ENCODE results near the gene IL34. TPM values are rescaled to one million over a fixed set of nuclear protein-coding genes. Genes with fewer than 3 reads are reported as not detected.
A peak's percentile ranks its signal among the peaks of the same experiment; 100 is the strongest.

Gene IL34
- 1 to 10 TPM in 3 of 4 donors, not detected in 1; 3.3 to 9.4 (median 9.0) TPM for total RNA-seq

DNA sequence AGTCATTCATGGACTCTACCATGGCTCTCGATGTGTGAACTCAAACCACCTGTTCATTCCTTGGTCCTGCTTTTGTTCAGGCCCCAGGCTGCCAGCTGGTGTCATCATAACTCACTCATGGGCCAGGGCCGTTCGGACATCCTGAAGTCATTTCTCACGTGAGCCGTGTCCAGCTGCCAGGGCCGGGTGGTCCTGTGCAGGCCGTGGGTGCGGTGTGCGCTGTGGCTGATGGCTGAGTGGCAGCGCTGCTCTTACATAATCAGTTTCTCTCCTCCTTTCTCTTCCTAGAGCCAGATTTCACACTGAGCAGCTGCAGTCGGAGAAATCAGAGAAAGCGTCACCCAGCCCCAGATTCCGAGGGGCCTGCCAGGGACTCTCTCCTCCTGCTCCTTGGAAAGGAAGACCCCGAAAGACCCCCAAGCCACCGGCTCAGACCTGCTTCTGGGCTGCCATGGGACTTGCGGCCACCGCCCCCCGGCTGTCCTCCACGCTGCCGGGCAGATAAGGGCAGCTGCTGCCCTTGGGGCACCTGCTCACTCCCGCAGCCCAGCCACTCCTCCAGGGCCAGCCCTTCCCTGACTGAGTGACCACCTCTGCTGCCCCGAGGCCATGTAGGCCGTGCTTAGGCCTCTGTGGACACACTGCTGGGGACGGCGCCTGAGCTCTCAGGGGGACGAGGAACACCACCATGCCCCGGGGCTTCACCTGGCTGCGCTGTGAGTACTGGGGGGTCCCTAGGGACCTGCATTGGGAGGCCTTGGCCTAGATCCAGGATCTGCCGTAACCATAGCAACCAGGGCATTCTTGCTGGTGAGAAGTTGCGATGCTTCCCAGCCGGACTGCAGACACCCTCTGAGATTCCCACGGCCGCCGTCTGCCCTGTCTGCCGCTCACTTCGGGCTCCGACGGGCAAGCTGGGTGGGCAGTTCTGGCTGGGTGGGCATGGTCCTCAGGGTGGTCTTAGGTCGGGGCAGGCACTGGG is at the start of gene IL34:
IL34 (plus strand) TSS at position 300 of the 982 bp plus-strand sequence; CDS start at position 689, 389 bp downstream.
- peak; percentile 28 to 36 for DNase-seq
- H3K4me3 ChIP-seq: no peak within 1 kb of the TSS
- H3K4me1 ChIP-seq: no peaks in the 10 kb centered on the region

DNA sequence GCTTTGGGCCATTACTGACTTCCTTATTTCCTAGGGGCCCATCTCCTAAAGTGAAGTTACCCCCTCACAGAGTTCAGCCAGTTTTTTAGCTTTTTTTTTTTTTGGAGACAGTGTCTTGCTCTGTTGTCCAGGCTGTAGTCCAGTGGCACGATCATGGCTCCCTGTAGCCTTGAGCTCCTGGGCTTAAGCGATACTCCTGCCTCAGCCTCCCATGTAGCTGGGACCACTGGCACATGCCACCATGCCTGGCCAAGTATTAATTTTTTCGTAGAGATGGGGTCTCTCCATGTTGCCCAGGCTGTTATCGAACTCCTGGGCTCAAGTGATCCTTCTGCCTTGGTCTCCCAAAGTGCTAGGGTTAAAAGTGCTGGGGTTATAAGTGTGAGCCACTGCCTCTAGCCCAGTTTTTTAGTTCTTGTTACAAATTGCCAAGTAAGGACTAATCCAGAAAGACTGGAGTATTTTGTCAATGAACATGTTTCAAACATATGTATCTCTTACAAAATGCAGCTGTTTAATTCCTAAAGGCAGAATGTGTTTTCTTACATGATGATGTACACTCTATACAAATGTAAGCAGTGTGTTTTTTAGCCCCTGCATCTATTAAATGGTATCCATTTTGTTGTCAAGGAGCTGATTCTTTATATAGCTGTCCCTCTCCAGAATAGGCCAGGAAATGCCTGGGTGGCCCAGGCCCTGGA is 49.1 kb upstream of the IL34 start:
- Histone ChIP-seq H3K4me3 (no peak overlapping the region), H3K27me3 (no peaks in the 10 kb centered on the region), H3K4me1 (no peaks in the 10 kb centered on the region), H3K9me3 (no peaks in the 10 kb centered on the region), H3K36me3 (no peaks in the 10 kb centered on the region), H3K27ac (no peak overlapping the region)
- intact Hi-C loops (cut with DNase I; ENCODE audit: low total_unique reads): no loop called here
- DNase-seq: no peak
- no peak for TF ChIP-seq POLR2A (IDR thresholded peaks at IDR 0.05)
- TF ChIP-seq, protein P1, sequence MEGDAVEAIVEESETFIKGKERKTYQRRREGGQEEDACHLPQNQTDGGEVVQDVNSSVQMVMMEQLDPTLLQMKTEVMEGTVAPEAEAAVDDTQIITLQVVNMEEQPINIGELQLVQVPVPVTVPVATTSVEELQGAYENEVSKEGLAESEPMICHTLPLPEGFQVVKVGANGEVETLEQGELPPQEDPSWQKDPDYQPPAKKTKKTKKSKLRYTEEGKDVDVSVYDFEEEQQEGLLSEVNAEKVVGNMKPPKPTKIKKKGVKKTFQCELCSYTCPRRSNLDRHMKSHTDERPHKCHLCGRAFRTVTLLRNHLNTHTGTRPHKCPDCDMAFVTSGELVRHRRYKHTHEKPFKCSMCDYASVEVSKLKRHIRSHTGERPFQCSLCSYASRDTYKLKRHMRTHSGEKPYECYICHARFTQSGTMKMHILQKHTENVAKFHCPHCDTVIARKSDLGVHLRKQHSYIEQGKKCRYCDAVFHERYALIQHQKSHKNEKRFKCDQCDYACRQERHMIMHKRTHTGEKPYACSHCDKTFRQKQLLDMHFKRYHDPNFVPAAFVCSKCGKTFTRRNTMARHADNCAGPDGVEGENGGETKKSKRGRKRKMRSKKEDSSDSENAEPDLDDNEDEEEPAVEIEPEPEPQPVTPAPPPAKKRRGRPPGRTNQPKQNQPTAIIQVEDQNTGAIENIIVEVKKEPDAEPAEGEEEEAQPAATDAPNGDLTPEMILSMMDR (IDR thresholded peaks at IDR 0.05): no peak

More for the DNA sequence above, at the start of gene IL34:
- peak within 1 kb of the TSS in 1 of 2 donors; percentile 26 for H3K27ac ChIP-seq
- intact Hi-C loops (cut with DNase I; ENCODE audit: low total_unique reads): no loop called here
- no peaks in the 10 kb centered on the region for H3K36me3 ChIP-seq
- TF ChIP-seq, protein P1 (IDR thresholded peaks at IDR 0.05): no peak
- TF ChIP-seq POLR2A (IDR thresholded peaks at IDR 0.05): no peak
- no peaks in the 10 kb centered on the region for H3K9me3 ChIP-seq
- H3K27me3 ChIP-seq: no peaks in the 10 kb centered on the region

GRCh38 chr16:70598937-70599503 is 47.3 kb upstream of the IL34 start:
- Histone ChIP-seq H3K36me3 (no peaks in the 10 kb centered on the region), H3K4me3 (no peak overlapping the region), H3K9me3 (no peaks in the 10 kb centered on the region), H3K27me3 (no peaks in the 10 kb centered on the region), H3K27ac (no peak overlapping the region), H3K4me1 (no peaks in the 10 kb centered on the region)
- DNase-seq: peak; percentile 48 to 68
- TF ChIP-seq, protein P1 (IDR thresholded peaks at IDR 0.05): no peak
- intact Hi-C loops (cut with DNase I; ENCODE audit: low total_unique reads): no loop called here

- no peaks in the 10 kb centered on the region for H3K9me3 ChIP-seq
- TF ChIP-seq, protein P1 (IDR thresholded peaks at IDR 0.05): no peak
- TF ChIP-seq POLR2A (IDR thresholded peaks at IDR 0.05): no peak
- no peaks in the 10 kb centered on the region for H3K36me3 ChIP-seq
- H3K27me3 ChIP-seq: no peaks in the 10 kb centered on the region
- no peak overlapping the region for H3K27ac ChIP-seq
- no peak for DNase-seq
- H3K4me1 ChIP-seq: no peaks in the 10 kb centered on the region
- intact Hi-C loops (cut with DNase I; ENCODE audit: low total_unique reads): no loop called here
- no peak overlapping the region for H3K4me3 ChIP-seq
Measured at GRCh38 chr16:70600730-70601129, 45.6 kb upstream of the IL34 start.
